Measurements from ENCODE around the gene ADCY4.

ADCY4 gene

DNA sequence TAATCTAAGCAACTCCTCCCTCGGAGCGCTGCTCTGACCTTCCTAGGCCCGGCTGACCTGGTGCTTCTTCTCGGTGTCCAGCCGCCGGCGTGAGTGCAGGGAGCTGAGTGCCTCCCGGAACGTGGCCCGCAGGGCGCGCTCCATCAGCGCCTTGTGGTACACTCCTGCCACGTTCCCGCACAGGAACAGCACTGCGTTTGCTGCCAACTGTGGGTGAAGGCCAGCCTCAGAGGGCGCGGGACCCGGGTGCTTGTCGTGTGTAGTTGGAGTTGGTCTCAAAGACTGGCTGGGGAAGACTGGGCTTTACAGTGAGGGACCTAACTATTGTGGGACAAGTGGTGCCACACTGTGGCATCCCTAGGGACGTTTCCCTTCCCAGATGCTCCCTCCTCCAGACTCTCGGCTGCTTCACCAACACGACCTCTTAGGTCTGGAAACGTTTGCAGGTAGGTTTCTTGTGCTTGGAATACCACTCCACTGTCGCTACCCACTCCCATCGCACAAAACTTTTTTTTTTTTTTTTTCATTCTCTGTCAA lies 3.1 kb downstream of the ADCY4 start:
- H4K91ac ChIP-seq (ENCODE audit: low read length): no peak overlapping the region
- H3K27me3 ChIP-seq (ENCODE audit: control insufficient read depth in 1 of 2, insufficient read depth in 1 of 2, low read length in 2 of 2): peaks cover 13 to 28% of the 10 kb centered on the region in 2 experiments
- no peak overlapping the region for H3K14ac ChIP-seq (ENCODE audit: low read length in 2 of 2)
- no peak overlapping the region for H3K9ac ChIP-seq (ENCODE audit: low read length)
- no peak overlapping the region for H2BK120ac ChIP-seq (ENCODE audit: low read depth, low read length)
- H3K36me3 ChIP-seq (ENCODE audit: control insufficient read depth in 1 of 2, insufficient read depth in 2 of 2, low read depth in 1 of 2, low read length in 2 of 2): peaks cover 0 to 3% of the 10 kb centered on the region in 2 experiments
- H3K18ac ChIP-seq (ENCODE audit: low read depth in 1 of 2, low read length in 2 of 2): no peak overlapping the region
- no peak overlapping the region for H4K8ac ChIP-seq (ENCODE audit: low read length)
- WGBS: 73% methylated on average over 26 of the region's 26 CpGs
- H3K9me3 ChIP-seq (ENCODE audit: control insufficient read depth, low read length): no peaks in the 10 kb centered on the region
- no peak overlapping the region for H3K4me3 ChIP-seq (ENCODE audit: insufficient read depth in 1 of 2, low read depth in 1 of 2, low read length in 2 of 2)
- H3K79me1 ChIP-seq (replicated peaks; ENCODE audit: low read length, poor library complexity, severe bottlenecking): no peaks in the 10 kb centered on the region
- DNase-seq: no peak
- no peak overlapping the region for H3K27ac ChIP-seq (ENCODE audit: low read length, poor library complexity, severe bottlenecking)
- no peak overlapping the region for H3K23ac ChIP-seq (ENCODE audit: low read length in 2 of 2)
- H2AK5ac ChIP-seq (ENCODE audit: low read length, severe bottlenecking): no peak overlapping the region
- no peak overlapping the region for H2AFZ ChIP-seq (ENCODE audit: low read depth, low read length)
- H2BK15ac ChIP-seq (ENCODE audit: low read depth, poor library complexity, severe bottlenecking): no peak overlapping the region
- peak overlapping the region in 1 of 2 experiments; percentile 1 for H3K4ac ChIP-seq (ENCODE audit: low read depth in 1 of 2, low read length in 2 of 2)
- peaks cover 31% of the 10 kb centered on the region for H3K4me1 ChIP-seq (ENCODE audit: control insufficient read depth, insufficient read depth, low read depth, low read length)
- no peak overlapping the region for H2BK5ac ChIP-seq (ENCODE audit: low read depth, low read length, poor library complexity, severe bottlenecking)
- H2BK12ac ChIP-seq (ENCODE audit: low read length in 2 of 2): no peak overlapping the region
- no peak overlapping the region for H3K4me2 ChIP-seq (ENCODE audit: low read length, poor library complexity, severe bottlenecking)

DNA sequence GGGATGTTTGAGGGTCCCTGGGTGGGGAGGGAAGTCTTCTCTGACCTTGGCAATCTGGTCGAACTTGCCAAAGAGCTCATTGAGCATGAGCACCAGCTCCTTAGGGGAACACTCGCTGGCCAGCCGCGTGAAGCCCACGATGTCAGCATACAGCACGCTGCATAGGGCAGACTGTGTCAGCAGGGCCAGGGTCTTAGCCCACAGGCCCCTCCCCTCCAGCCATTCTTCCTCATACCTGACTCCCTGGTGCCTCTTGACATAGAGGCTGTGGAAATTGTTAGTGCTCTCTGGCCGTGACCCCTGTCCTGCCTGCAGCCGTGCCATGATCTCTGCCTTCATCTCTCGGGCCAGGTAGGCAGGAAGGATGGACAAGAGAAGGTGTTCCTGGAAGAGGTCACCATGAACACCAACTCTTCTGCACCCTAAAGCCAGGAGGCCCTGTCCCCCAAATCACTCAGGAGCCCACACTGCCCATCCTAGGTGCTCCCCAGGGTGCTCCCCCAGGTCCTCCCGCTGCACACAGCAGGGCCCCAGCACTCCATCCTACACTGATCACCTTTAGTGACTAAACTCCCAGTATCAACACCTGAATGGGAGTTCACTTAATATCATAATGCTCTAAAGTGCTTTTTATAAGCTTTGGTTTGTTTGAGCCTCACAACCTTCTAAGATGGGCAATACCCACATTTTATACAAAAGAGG lies 3.7 kb downstream of the ADCY4 start:
- Histone ChIP-seq H3K14ac (ENCODE audit: low read length in 2 of 2) (no peak overlapping the region), H3K18ac (ENCODE audit: low read depth in 1 of 2, low read length in 2 of 2) (no peak overlapping the region), H2BK5ac (ENCODE audit: low read depth, low read length, poor library complexity, severe bottlenecking) (no peak overlapping the region), H3K27me3 (ENCODE audit: control insufficient read depth in 1 of 2, insufficient read depth in 1 of 2, low read length in 2 of 2) (peaks cover 11 to 29% of the 10 kb centered on the region in 2 experiments), H2BK15ac (ENCODE audit: low read depth, poor library complexity, severe bottlenecking) (no peak overlapping the region), H3K36me3 (ENCODE audit: control insufficient read depth in 1 of 2, insufficient read depth in 2 of 2, low read depth in 1 of 2, low read length in 2 of 2) (no peaks in the 10 kb centered on the region), H2AK5ac (ENCODE audit: low read length, severe bottlenecking) (no peak overlapping the region), H3K23ac (ENCODE audit: low read length in 2 of 2) (no peak overlapping the region), H2AFZ (ENCODE audit: low read depth, low read length) (no peak overlapping the region), H3K79me1 (replicated peaks; ENCODE audit: low read length, poor library complexity, severe bottlenecking) (no peaks in the 10 kb centered on the region), H2BK12ac (ENCODE audit: low read length in 2 of 2) (no peak overlapping the region), H3K4me3 (ENCODE audit: insufficient read depth in 1 of 2, low read depth in 1 of 2, low read length in 2 of 2) (no peak overlapping the region), H2BK120ac (ENCODE audit: low read depth, low read length) (no peak overlapping the region), H3K9me3 (ENCODE audit: control insufficient read depth, low read length) (no peaks in the 10 kb centered on the region), H3K9ac (ENCODE audit: low read length) (no peak overlapping the region), H4K91ac (ENCODE audit: low read length) (peak overlapping the region; percentile 6), H3K4me2 (ENCODE audit: low read length, poor library complexity, severe bottlenecking) (no peak overlapping the region), H3K27ac (ENCODE audit: low read length, poor library complexity, severe bottlenecking) (no peak overlapping the region), H4K8ac (ENCODE audit: low read length) (no peak overlapping the region), H3K4me1 (ENCODE audit: control insufficient read depth, insufficient read depth, low read depth, low read length) (peaks cover 31% of the 10 kb centered on the region), H3K4ac (ENCODE audit: low read depth in 1 of 2, low read length in 2 of 2) (no peak overlapping the region)
- WGBS: 92% methylated on average over 10 of the region's 10 CpGs
- no peak for DNase-seq

DNA sequence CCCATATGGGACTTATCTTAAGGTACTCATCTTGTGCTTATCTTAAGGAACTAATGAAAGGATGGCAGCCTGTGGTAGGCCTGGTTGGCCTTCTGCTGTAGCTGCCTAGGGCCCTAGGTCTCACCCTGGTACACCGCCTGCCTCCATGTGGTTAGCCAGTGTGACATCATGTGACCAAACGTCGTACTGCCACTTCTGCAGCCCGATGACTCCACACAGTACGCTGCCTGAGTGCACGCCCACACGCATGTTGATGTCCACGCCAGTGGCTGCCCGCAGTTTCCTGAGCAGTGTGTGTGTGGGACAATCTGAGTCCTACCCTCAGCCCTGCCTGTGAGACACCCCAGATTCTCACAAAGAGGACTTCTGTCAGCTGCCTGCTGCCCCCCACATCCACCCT lies 5.1 kb downstream of the ADCY4 start:
- Histone ChIP-seq H2AFZ (ENCODE audit: low read depth, low read length) (no peak overlapping the region), H3K27ac (ENCODE audit: low read length, poor library complexity, severe bottlenecking) (no peak overlapping the region)
- 95% methylated on average over 9 of the region's 9 CpGs for WGBS

DNA sequence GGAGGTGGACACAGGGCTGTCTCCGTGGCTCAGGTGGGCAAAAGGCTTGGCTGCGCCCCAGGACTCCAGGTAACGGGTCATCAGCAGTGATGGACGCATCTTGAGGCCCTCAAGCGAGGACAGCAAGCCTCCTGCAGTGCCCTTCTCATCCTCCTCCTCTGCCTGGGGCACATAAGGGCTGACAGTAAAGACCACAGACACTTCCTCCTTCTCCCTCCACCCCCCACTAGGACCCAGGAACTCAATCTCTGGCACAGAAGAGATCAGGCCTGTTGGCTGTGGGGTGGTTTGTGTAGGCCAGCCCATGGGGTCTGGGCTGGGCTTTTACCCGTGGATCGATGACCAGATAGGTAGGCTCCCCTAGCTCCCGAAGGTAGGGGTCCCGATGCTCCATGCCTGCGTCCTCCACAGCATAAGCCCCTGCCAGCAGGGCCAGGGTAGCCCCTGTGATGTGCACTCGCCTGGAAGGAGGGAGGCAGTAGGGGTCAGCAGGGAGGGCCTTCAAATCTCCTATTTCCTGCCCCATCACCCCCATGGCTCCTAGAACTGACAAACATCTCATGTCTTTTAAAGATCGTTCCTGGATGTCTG lies 5.7 kb downstream of the ADCY4 start:
- H3K79me1 ChIP-seq (replicated peaks; ENCODE audit: low read length, poor library complexity, severe bottlenecking): no peaks in the 10 kb centered on the region
- H3K4ac ChIP-seq (ENCODE audit: low read depth in 1 of 2, low read length in 2 of 2): no peak overlapping the region
- 81% methylated on average over 11 of the region's 12 CpGs for WGBS
- DNase-seq: no peak
- no peaks in the 10 kb centered on the region for H3K9me3 ChIP-seq (ENCODE audit: control insufficient read depth, low read length)
- no peak overlapping the region for H3K9ac ChIP-seq (ENCODE audit: low read length)
- H4K91ac ChIP-seq (ENCODE audit: low read length): no peak overlapping the region
- no peak overlapping the region for H4K8ac ChIP-seq (ENCODE audit: low read length)
- H3K23ac ChIP-seq (ENCODE audit: low read length in 2 of 2): no peak overlapping the region
- H2BK12ac ChIP-seq (ENCODE audit: low read length in 2 of 2): no peak overlapping the region
- no peak overlapping the region for H2BK5ac ChIP-seq (ENCODE audit: low read depth, low read length, poor library complexity, severe bottlenecking)
- H3K18ac ChIP-seq (ENCODE audit: low read depth in 1 of 2, low read length in 2 of 2): no peak overlapping the region
- no peaks in the 10 kb centered on the region for H3K36me3 ChIP-seq (ENCODE audit: control insufficient read depth in 1 of 2, insufficient read depth in 2 of 2, low read depth in 1 of 2, low read length in 2 of 2)
- no peak overlapping the region for H3K14ac ChIP-seq (ENCODE audit: low read length in 2 of 2)
- peaks cover 0 to 28% of the 10 kb centered on the region in 2 experiments for H3K27me3 ChIP-seq (ENCODE audit: control insufficient read depth in 1 of 2, insufficient read depth in 1 of 2, low read length in 2 of 2)
- H3K27ac ChIP-seq (ENCODE audit: low read length, poor library complexity, severe bottlenecking): no peak overlapping the region
- H2AK5ac ChIP-seq (ENCODE audit: low read length, severe bottlenecking): no peak overlapping the region
- no peak overlapping the region for H2AFZ ChIP-seq (ENCODE audit: low read depth, low read length)
- H3K4me2 ChIP-seq (ENCODE audit: low read length, poor library complexity, severe bottlenecking): no peak overlapping the region
- H3K4me3 ChIP-seq (ENCODE audit: insufficient read depth in 1 of 2, low read depth in 1 of 2, low read length in 2 of 2): no peak overlapping the region
- H2BK120ac ChIP-seq (ENCODE audit: low read depth, low read length): no peak overlapping the region
- H2BK15ac ChIP-seq (ENCODE audit: low read depth, poor library complexity, severe bottlenecking): no peak overlapping the region
- peaks cover 12% of the 10 kb centered on the region for H3K4me1 ChIP-seq (ENCODE audit: control insufficient read depth, insufficient read depth, low read depth, low read length)

More for the DNA sequence above, 5.1 kb downstream of the ADCY4 start:
- Histone ChIP-seq H3K9ac (ENCODE audit: low read length) (no peak overlapping the region), H4K8ac (ENCODE audit: low read length) (no peak overlapping the region), H3K4me3 (ENCODE audit: insufficient read depth in 1 of 2, low read depth in 1 of 2, low read length in 2 of 2) (no peak overlapping the region), H2BK15ac (ENCODE audit: low read depth, poor library complexity, severe bottlenecking) (no peak overlapping the region), H4K91ac (ENCODE audit: low read length) (no peak overlapping the region), H3K4ac (ENCODE audit: low read depth in 1 of 2, low read length in 2 of 2) (no peak overlapping the region), H3K4me1 (ENCODE audit: control insufficient read depth, insufficient read depth, low read depth, low read length) (peaks cover 17% of the 10 kb centered on the region), H2AK5ac (ENCODE audit: low read length, severe bottlenecking) (no peak overlapping the region), H3K18ac (ENCODE audit: low read depth in 1 of 2, low read length in 2 of 2) (no peak overlapping the region), H3K4me2 (ENCODE audit: low read length, poor library complexity, severe bottlenecking) (no peak overlapping the region), H2BK120ac (ENCODE audit: low read depth, low read length) (no peak overlapping the region), H3K9me3 (ENCODE audit: control insufficient read depth, low read length) (no peaks in the 10 kb centered on the region), H3K36me3 (ENCODE audit: control insufficient read depth in 1 of 2, insufficient read depth in 2 of 2, low read depth in 1 of 2, low read length in 2 of 2) (no peaks in the 10 kb centered on the region), H3K79me1 (replicated peaks; ENCODE audit: low read length, poor library complexity, severe bottlenecking) (no peaks in the 10 kb centered on the region), H2BK5ac (ENCODE audit: low read depth, low read length, poor library complexity, severe bottlenecking) (no peak overlapping the region), H3K14ac (ENCODE audit: low read length in 2 of 2) (no peak overlapping the region), H3K27me3 (ENCODE audit: control insufficient read depth in 1 of 2, insufficient read depth in 1 of 2, low read length in 2 of 2) (peaks cover 0 to 31% of the 10 kb centered on the region in 2 experiments), H2BK12ac (ENCODE audit: low read length in 2 of 2) (no peak overlapping the region), H3K23ac (ENCODE audit: low read length in 2 of 2) (no peak overlapping the region)
- no peak for DNase-seq

Measured in mesenchymal stem cell (in vitro differentiated cells and primary cell).